ENCODE data around the gene PHYHIPL.

PHYHIPL gene

DNA sequence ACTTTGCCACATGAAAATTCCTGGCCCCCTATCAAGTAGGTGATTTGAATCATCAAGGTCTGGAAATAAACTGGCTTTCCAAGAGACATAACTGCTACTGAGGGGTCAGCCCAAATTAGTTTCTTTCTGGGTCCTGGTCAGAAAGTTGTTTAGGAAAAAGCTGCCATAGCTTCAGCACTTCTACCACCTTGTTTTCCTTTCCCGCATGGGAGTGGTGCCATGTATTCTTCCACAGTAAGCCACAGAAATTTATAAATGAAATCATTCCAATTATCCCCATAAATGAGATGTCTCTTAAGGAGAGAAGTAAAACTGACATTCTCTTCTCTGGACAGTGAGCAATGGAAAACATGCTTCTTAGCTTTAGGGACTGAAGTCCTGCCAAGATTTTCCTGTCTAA, 80.8 kb downstream of the PHYHIPL start:
- DNase-seq, result no peak

DNA sequence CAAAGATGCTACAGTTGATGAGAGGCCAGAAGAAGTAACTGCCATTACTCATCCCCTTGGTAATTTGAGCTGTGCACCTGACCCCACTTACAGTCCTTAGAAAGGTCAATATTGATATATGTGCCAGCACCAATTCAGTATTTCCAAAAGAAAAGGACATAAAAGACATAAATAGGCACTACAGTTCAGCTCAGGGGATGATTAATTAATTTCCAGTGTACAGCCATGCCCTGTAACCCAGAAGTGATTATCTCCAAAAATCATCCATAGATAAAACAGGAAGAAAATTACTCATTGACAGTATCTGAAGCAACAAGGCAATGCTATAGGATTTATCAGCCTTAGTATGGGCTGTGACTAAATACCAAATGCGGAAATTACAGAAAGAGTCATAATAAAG, 82.4 kb downstream of the PHYHIPL start:
- DNase-seq, result no peak

DNA sequence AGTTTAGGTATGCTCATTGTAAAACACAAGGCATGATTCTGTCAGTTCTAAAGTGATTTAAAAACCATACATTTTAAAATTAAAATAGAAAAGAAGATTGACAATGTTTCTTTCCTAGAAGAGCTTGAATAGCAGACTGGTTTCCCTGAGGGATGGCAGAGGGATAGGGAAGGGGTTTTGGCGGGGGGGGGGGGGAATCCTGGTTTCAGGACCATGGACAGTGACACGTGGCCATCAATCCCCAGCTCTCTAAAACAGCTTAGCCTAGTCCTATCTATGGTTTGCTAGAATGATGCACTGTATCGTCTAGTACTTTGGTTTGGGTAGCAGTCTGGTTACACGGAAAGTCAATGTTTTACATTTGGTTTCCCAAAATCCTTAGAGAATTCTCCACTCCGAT, 88.7 kb downstream of the PHYHIPL start:
- DNase-seq, result no peak

DNA sequence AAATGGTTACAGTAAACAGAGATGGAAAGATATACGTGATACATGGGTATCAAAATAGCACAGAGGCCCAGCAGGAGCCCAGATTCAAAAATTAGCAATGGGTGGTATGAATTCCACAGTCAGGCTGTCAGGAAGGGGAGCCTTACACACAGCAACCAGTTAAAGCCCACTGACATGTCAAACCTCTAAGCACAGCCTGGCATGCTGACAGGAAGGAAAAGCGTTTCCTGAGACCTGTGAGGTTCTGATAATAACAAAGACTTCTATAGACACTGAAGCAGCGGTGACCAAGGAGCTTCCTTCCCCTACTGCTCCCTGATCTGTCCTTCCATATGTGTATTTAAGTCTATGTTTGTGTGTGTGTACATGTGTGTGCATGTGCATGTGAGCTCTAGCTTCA, 89.9 kb downstream of the PHYHIPL start:
- no peak for DNase-seq

DNA sequence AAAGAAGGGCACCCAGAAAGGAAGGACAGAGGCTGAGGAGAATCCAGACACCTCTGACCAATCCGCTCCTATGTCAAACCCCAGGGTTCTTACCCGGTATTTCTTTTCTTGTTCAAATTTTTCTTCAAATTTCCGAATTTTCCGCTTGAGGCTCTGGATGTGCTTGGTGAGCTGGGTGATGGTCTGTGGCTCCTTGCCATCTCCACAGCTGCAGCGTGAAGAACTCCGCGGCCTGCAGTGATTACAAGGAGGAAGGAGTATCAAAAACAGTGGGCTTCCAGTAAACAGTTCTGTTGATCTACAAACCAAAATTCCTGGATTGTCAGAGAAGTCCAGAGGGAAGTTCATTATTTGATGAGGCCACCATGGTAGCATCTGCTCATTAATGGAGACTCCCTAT, 92.0 kb downstream of the PHYHIPL start:
- DNase-seq, result no peak

DNA sequence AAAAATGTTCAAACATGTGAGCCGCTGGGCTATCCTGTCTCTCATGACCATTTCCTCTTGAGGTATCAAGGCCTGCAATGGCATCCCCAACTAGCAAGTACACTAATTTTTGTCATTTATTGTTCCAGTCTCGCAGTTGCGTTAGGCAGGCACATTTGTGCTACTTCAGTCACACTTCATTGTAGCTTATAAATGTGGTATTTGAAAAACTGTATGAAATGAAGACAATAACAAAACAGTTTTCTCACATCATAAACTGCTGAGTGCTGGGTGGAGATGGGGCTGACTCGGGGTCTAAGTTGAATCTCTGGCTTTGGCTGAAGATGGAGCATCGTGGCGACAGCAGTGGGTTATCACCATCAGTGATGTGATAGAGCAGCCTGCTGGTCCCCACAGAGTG, 93.2 kb downstream of the PHYHIPL start:
- DNase-seq, result no peak

DNA sequence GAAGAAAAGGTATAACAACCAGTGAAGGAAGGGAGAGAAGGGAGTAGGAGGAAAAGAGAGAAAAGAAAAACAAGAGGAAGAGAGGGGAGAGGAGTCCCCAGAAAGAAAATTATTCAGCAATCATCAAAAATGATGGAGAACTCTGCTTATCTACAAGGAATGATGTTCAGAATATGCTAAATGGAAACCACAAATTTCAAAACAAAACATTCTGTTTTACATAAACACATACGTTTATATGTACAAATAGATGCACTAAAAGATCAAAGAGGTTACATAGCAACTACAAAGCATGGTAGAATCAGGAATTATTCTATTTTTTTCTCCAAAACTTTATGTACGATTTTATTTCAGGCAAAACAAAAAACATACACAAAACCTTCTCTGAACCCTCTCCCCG, 94.0 kb downstream of the PHYHIPL start:
- DNase-seq, result no peak

DNA sequence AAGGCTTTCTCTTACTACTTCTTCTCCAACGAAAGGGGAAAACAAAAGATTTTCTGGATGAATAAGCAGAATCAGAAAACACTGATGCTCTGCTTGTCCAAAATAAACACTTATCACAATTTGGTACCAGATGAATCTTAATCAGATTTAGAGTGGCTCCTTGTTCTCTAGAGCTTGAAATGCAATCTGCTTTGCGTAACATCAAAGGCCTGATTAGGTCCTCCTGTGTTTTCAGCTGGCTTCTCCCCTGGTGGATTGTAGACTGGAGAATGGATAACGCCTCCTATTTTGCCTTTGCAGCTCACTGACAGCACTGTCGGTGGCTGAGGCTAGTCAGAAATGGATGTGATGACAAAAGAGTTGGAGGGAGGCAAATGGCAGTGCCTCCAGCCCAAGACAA, 94.7 kb downstream of the PHYHIPL start:
- DNase-seq, result no peak

DNA sequence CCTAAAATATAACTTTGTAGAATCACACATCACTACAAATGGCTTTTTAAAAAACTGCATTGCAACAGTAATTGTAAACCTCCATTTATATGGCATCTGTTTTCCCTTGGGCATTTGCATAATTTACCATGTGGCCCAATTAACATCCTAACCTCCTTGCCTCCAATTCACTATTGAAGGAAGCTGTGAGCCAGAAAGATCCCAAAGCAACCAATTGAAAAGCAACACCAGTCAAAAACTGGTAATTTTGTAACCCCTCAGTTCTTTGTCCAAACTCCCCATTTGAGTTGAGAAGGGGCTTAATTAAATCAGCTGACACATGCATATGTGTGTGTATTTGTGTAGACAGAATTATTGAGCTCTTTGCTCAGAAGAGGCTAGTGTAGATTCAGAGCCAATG, 95.6 kb downstream of the PHYHIPL start:
- DNase-seq, result no peak

DNA sequence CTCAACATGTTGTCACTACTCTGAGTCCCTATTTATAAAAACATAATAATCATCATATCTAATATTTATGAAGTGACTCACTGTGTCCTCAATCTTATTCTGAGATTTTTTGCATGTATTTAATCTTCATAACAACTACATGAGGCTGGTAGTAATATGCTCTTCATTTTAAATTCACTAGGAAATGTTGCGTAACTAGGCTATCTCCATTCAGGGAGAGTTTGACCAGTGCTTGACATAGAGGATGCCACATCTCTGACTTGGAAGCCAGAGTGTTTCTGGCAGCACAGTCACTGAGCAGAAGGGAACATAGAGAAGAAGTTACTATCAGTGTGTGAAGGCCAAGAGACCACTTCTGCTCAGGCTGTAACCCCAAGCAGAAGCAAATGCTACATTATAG, 97.0 kb downstream of the PHYHIPL start:
- no peak for DNase-seq

DNA sequence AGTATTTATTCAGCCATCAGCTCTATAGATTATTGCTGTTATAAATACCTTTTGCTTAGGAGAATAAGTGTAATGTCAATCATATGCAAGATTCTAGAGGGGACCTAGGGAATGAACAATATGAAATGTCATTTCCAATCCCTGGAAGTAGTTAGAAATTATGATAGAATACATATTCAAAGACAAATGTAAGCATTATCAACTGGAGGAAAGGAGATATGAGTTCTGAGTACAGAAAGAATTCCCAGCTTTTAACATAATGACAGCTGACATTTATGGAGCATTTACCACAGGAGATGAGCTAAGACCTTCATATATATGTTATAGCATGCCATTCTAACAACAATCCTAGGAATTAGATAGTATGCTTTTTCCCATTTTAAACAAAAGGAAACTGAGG, 99.7 kb downstream of the PHYHIPL start:
- no peak for DNase-seq

DNA sequence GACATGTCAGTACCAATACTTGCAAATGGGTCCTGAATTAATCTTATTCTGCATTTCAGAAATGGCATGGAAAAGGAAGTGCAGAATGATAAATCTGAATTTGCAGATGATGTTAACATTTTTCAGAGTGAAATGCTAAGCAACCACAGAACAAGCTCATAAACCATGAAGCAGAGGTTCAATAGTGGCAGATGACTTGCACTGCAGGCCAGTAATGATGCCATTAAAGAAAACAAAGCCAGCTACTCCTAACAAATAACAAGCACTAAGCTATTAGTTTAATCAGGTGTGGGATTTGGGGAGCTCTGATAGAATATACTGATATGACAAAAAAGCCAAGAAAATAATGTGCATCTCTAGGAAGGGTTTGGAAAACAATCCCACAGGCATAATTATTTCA, 100.5 kb downstream of the PHYHIPL start:
- DNase-seq, result no peak

DNA sequence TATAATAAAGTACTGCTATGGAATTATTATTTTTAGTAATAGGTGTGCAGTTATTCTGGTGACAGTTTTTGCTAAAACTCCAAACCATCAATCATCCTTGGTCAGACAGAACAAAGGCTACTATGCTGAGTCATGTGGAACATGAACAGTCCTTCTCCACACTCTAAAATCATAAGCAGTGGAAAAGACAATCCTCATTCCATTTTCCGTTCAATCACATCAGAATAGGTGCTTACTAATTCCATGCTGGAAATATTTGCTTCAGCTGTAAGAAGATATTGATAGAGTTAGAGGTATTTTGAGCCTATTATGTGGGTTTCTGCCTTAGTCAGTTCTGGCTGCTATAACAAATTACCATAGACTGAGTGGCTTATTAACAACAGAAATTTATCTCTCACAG, 103.0 kb downstream of the PHYHIPL start:
- DNase-seq, result no peak

DNA sequence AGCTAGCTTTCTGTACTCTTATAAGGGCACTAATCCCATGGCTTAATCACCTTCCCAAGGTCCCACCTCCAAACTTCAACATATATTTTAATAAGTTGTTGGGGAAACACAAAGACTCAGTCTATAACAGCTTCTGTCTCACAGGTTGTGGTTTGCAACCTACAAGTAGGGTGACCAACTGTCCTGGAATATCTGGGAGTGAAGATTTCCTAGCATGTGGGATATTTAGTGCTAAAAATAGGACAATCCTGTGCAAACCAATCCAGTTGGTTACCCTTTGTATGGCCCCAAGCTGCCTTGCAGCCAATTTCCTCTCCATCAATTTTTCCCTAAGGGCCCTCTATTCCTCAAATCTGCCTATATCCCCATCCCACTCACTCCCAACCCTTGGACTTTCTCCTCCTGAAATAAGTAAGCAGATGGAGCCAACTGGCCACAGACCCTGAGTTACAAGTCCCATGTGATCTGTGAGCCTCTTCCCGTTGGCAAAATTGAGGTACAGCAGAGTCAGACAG, 103.6 kb downstream of the PHYHIPL start:
- DNase-seq, result no peak

DNA sequence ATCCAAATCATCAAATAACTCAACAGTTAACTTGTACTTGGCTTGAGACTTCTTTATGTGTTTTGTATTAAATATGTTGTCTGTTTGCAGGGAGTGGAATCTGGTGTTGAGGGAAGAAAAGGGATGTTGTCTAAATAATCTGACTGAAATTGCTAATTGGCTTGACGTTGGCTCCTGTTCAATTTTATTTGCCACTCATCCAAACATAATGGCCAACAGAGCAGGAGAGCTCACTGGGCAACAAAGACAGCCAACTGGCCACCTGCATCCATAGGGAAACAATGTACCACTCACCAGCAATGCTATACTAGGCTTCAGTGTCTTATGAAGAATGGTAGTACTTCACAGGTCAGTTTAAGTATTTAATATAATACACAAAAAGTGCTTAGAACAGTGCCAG, 105.4 kb downstream of the PHYHIPL start:
- no peak for DNase-seq

DNA sequence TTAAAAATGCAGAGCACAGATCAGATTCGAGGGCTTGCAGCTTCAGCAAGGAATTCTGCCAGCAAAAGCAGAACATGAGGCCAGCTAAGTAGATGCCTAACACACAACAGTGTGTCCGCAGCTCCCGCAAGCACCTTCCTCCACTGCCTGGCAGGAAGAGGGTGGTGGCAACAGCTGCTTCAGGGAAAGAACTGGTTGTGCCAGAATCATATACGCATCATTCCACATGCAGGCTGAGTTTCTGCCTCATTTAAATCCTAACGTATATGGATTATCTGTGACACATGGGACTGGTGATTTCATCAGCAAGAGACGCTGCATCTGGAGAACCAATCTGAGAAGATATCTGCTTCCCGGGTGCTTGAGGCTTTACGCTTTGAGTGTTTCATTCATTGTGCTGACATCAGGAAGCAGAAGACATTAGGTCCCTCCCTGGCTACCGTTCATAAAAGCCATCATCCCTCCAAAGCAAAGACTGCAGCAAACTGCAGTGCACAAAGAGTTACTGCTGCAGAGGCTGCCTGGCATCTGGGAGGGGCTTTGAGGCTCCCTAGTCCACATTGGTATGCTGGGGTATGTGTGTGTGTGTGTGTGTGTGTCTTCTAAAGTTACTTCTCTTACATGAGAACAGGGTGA, 107.1 kb downstream of the PHYHIPL start:
- peak; percentile 66 for DNase-seq

DNA sequence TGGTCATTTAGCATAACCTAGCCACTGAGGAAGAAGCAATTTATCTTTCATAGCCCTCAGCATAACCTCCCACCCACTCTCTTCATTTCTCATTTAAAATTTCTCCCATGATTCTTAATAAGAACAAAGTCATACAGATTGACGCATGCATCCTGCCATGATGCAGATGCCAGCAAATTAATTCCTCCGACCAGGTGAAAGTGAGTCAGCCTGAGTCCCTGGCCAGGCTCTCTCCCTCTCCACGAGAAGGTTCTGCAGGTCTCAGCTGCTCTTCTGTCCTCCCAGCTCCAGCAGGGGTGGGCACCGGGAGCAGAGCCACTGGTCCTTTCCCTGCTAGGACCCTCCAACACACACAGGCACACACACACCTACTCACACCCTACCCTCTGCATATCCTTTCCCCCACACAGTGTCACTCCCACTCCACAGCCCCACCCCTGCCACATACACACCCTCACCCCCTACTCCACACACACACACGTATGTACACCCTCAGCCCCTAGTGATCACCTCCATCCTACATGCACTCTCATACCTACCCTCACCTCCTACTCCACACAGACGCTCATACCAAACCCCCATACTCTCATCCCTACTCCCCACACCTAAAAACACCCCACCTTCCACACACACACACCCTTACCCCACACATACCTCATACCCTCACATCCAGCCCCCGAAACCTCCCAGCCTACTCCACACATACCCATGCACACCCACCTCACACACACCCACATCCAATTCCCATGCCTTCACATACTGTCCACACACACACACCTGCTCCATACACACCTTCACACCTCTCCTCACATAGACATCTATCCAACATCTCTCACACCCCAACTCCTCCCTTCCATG, 107.9 kb downstream of the PHYHIPL start:
- DNase-seq, result peak; percentile 33

DNA sequence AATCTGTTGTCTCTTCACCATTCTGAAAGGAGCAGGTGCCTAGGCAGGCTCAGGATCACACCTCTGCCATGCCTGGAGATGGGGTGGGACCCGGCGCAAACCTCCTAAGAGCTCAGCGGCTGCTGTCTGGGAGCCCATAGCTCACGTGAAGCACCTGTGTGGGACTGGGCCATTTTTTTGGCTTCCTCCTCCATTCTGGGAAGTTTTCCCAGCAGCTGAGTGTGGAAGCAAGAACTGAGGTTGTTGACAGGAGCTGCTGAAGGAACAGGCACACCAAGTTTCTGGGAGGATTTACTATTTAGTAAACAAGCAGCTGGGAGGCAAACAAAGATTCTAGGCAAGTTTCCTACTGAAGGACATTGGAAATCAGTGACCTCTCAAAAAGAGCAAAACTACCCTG, 108.6 kb downstream of the PHYHIPL start:
- no peak for DNase-seq

DNA sequence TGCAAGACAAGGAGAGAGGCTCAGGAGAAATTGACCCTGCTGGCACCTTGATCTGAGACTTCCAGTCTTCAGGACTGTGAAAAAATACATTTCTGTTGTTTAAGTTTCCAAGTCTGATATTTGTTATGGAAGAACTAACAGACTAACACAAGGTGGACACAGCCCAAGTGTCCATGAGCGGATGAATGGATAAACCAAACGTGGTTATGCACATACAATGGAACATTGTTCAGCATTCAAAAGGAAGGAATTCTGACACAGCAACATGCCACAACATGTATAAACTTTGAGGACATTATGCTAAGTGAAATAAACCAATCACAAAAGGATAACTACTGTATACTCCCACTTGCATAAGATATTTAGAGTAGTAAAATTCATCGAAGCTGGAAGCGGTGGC, 109.4 kb downstream of the PHYHIPL start:
- no peak for DNase-seq

DNA sequence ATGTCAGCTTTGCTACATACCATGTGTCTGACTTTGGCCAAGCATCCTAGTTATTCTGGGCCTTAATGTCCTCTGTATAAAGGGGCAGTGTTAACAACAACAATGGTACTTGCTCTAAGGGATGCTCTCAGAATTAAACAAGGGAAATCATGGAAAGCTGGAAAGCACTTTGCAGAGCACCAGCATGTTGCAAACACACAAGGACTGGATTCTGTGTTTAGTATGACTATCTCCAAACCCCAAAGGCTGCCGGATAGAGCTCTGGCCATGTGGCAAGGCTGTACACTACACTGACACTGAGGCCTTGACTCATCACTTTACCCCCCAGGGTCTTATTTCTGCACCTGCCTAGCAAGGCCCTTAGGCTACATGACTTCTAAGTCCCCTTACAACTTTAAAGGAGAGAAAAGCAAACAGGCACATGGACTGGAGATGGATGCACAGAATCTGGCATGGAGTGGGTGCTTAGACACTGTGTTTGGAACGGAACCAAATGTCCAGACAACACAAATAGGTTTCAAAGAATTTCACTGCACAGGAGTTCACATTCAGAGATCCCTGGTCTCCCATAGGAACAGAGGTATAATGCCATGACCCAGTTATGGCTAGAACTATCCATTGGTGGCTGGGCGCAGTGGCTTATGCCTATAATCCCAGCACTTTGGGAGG, 111.3 kb downstream of the PHYHIPL start:
- DNase-seq, result no peak

DNA sequence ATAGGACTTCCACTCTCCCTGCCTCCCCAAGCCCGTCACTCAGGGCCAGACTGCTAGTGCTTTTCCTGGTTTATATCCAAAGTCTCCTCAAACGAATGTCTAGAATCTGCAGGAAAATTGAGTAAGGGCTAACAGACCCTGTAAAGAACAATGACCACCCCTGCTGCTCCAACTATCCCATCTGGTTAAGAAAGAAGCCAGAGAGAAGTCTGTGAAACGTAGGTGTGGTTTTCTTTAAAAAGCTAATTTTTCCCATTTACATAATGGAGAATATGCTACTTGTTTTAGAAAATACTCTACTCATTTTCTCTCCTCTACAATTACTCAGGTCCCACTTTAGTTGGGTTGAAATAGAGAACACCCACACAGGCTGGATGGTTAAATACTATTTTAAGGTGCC, 113.4 kb downstream of the PHYHIPL start:
- no peak for DNase-seq

DNA sequence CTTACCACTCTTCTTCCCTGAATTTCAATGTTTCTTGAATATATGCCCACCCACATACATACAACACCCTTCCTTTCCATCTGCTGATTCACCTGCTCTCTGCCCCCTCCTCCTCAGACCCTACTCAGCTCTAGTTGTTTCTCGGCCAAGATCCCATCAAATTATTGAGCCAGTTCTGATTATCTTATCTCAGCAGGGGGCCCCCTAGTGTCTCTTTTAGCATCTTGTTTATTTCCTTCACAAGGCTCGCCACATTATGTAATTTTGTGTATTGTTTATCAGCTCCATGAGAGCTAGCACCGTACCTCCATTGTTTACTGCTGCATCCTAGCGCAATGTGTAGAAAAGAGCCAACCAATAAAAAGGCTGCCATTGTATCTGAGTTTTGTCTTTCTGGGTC, 114.0 kb downstream of the PHYHIPL start:
- DNase-seq, result no peak

Data from fibroblast of skin of abdomen (primary cell).